Astrocyte of the cerebellum (primary cell): ENCODE results near the gene ELF1.
"Not testable (repeated sequence)": the region's sequence is repeated elsewhere in the genome, so short reads cannot be mapped to it uniquely, and the experiment has no call there.

ENCODE experiments used
- DNase-seq: peaks from one replicate; pipeline ENCODE4 v3.0.0-alpha.2; 2011; ENCODE audit warnings: low read depth
- H3K4me3 ChIP-seq: 2 replicates; pipeline ENCODE4 v1.5.1; 2011; ENCODE audit warnings: mild to moderate bottlenecking, low read depth, low read length, moderate library complexity
- in situ Hi-C: cut with HindIII; loops from 2 replicates; pipeline ENCODE4 v1.10.0; 2017; ENCODE audit warnings: low sequenced_read_pairs
- TF ChIP-seq, protein P1 (sequence below): IDR thresholded peaks from 2 replicates; pipeline ENCODE4 v1.5.1; 2012; ENCODE audit warnings: low read length, low read depth, moderate library complexity, mild to moderate bottlenecking; ENCODE audit errors: missing control alignments

Gene ELF1

DNA sequence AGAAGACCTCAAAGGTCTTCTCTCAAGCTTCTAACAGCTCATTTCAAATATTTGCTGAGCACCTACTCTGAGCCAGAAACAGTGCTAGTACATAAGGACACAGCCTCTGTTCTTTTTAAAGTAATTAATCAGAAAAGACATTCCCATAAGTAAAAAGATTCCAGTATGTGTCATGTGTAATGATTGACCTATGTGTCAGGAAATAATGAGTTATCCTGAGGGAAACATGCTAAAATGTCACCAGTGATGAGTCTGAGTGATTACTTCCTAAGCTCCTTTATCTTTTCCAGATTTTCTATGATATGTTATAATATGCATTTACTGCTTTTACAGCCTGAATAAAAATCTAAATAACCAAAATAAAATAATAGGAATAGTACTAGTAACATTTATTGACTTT, 122.1 kb downstream of the ELF1 start:
- DNase-seq: no peak
- no peak overlapping the region for H3K4me3 ChIP-seq
- in situ Hi-C loops: no loop called here
- TF ChIP-seq, protein P1, sequence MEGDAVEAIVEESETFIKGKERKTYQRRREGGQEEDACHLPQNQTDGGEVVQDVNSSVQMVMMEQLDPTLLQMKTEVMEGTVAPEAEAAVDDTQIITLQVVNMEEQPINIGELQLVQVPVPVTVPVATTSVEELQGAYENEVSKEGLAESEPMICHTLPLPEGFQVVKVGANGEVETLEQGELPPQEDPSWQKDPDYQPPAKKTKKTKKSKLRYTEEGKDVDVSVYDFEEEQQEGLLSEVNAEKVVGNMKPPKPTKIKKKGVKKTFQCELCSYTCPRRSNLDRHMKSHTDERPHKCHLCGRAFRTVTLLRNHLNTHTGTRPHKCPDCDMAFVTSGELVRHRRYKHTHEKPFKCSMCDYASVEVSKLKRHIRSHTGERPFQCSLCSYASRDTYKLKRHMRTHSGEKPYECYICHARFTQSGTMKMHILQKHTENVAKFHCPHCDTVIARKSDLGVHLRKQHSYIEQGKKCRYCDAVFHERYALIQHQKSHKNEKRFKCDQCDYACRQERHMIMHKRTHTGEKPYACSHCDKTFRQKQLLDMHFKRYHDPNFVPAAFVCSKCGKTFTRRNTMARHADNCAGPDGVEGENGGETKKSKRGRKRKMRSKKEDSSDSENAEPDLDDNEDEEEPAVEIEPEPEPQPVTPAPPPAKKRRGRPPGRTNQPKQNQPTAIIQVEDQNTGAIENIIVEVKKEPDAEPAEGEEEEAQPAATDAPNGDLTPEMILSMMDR: no peak

DNA sequence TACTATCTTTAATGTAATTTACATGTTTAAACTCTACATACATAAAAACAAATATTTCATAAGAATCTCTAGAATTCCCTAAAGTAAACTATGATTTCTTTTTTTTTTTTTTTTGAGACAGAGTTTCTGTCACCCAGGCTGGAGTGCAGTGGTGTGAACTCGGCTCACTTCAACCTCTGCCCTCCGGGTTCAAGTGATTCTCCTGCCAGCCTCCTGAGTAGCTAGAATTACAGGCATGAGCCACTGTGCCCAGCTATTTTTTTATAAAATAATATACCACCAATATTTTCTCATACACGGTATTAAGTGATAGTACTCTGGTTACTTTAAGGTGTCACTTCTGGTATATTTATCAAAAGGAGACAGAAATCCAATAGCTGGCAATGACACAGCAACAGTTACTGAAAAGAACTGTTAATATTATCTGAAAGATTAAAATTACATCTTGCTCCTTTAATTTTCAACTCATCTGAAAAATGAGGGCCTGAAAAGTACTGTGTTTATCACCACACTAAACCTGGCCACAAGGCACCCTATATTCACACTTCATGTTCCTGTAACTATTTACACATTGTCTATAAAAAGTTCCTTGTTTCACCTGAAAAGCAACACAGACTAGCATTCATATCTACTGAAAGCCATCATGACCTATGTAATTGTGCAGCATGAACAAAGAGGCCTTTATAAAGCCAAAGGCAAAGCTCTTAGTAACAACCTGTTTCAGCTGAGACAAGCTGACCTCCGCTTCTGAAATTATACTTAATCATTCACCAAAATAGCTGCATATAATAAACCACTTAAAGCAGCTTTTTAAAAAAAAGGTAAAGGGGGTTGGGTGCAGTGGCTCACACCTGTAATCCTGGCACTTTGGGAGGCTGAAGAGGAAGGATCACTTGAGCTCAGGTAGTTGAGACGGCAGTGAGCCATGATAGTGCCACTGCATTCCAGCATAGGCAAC, 123.6 kb downstream of the ELF1 start:
- in situ Hi-C loops: no loop called here
- TF ChIP-seq, protein P1: no peak
- no peak for DNase-seq
- no peak overlapping the region for H3K4me3 ChIP-seq

DNA sequence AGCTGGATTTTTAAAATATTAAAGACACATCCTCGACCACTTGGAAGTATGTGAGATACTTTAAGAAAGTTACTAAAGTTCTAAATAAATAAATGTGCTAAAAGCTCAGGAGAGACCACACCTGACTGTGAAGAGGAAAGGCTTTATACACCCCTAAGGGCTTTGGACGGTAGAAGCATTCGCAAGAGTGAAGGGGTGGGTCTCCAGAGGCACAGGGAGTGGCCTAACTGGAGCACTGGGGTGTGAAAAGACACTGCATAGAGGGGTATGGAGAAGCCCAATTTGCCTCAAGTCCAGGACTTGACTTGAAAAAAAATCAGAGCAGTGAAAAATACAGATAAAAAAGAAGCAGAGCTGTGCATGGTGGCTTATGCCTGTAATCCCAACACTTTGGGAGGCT, 125.5 kb downstream of the ELF1 start:
- in situ Hi-C loops, DNase-seq, H3K4me3 ChIP-seq: not testable (repeated sequence)

GRCh38 chr13:40886017-40886416, 133.1 kb downstream of the ELF1 start:
- TF ChIP-seq, protein P1: no peak

DNA sequence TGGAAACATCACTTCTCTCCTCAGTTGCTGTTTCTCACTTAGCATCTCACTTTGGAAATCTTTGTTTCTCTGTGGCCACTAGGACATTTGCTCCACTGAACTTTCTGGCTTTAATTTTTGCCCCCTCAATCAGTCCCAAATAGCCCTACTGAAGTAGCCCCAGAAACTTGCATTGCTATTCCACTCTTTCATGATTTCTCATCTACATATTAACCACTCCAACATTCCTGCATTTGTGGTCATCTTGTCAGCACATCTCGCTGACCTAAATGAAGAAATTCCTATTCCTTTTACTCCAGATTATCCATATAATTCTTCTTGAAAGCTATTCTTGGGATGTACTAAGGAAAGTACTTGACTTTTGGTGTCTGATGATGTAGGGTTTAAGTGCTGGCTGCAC, 134.9 kb downstream of the ELF1 start:
- in situ Hi-C loops, DNase-seq, H3K4me3 ChIP-seq: not testable (repeated sequence)

More at GRCh38 chr13:40886017-40886416, 133.1 kb downstream of the ELF1 start:
- in situ Hi-C loops: no loop called here
- no peak overlapping the region for H3K4me3 ChIP-seq
- DNase-seq: no peak
